K562 (cell line): ENCODE measurements around the gene HEPHL1. TPM values are rescaled to one million over a fixed set of nuclear protein-coding genes. Genes with fewer than 3 reads are reported as not detected.

Source experiments
- ATAC-seq: fragments of 200-7000 bp; cut with Tn5 transposase; 3 replicates; pipeline ENCODE4 v1.9.1; 2020; ENCODE audit warnings: moderate library complexity
- BruUV-seq: library from RNA; stranded (reverse); fragments of 400-500 nt; replicated peaks from 2 replicates; lab custom pipeline; 2021; lab: Mats Ljungman, UMichigan
- CTCF ChIA-PET: fragments of 300-600 bp; formaldehyde crosslinking; extraction: SDS; loops from one replicate; lab custom pipeline; 2021; ENCODE audit warnings: low intra/inter-chr PET ratio; lab: Yijun Ruan, JAX
- POLR2A ChIA-PET: fragments of 300-600, 350-650 bp; sonication (Branson Sonifier 250); formaldehyde crosslinking; extraction: SDS; loops from one replicate; lab custom pipeline; 2021; ENCODE audit warnings: antibody characterized with exemption, inconsistent platforms; lab: Yijun Ruan, JAX
- DNase-seq, 4 experiments: peaks; one replicate each; pipeline versions ENCODE4 v3.0.0 to v3.0.0-alpha.2; 2011 to 2018; ENCODE audit warnings: low spot score in 3 of 4, mixed read lengths in 3 of 4; ENCODE audit errors: extremely low read depth in 1 of 4
- FAIRE-seq: peaks from 2 replicates; lab custom pipeline; 2011; peaks lifted over from hg19 to GRCh38; lab: Jason Lieb, UNC
- H2AFZ ChIP-seq: 2 replicates; pipeline ENCODE4 v1.6.0; 2011; ENCODE audit warnings: low read depth, low read length, control low read depth, inconsistent platforms
- H3K27ac ChIP-seq: fragments of 200-600 bp; 3 replicates; pipeline ENCODE4 v1.8.0; 2011; ENCODE audit warnings: low read depth, mild to moderate bottlenecking, control low read depth, inconsistent platforms, low read length, moderate library complexity, mixed read lengths; ENCODE audit errors: extremely low read depth
- H3K27me3 ChIP-seq, 2 experiments: fragments of 300-600 bp in 1 of 2; 2 replicates in 1 of 2; 3 replicates in 1 of 2; pipeline versions ENCODE4 v1.6.0 to v1.8.0; 2011; ENCODE audit warnings: inconsistent platforms in 2 of 2, low read length in 2 of 2, mild to moderate bottlenecking in 1 of 2, mixed read lengths in 1 of 2, moderate library complexity in 1 of 2; ENCODE audit not compliant: control insufficient read depth in 2 of 2, insufficient read depth in 2 of 2
- H3K36me3 ChIP-seq: fragments of 300-600 bp; 3 replicates; pipeline ENCODE4 v1.8.0; 2011; ENCODE audit warnings: mild to moderate bottlenecking, low read length, inconsistent platforms; ENCODE audit not compliant: control insufficient read depth, insufficient read depth
- H3K4me1 ChIP-seq, 2 experiments: fragments of 200-600 bp in 1 of 2; replicated peaks in 1 of 2; 2 replicates in 1 of 2; 3 replicates in 1 of 2; pipeline versions ENCODE4 v1.5.1 to v1.8.0; 2011; ENCODE audit warnings: inconsistent platforms in 2 of 2, low read length in 2 of 2, mild to moderate bottlenecking in 1 of 2, mixed read lengths in 1 of 2, moderate library complexity in 1 of 2; ENCODE audit not compliant: control insufficient read depth in 2 of 2, insufficient read depth in 2 of 2
- H3K4me2 ChIP-seq: 2 replicates; pipeline ENCODE4 v1.6.1; 2011; ENCODE audit warnings: low read length, control low read depth, inconsistent platforms, mixed read lengths; ENCODE audit not compliant: insufficient read depth
- H3K4me3 ChIP-seq: fragments of 200-600 bp; sonication (generic), shearing (Covaris generic); 2 replicates; pipeline ENCODE4 v1.5.1; 2016; ENCODE audit warnings: control low read depth, inconsistent platforms
- H3K79me2 ChIP-seq: fragments of 200-600 bp; 3 replicates; pipeline ENCODE4 v1.8.0; 2011; ENCODE audit warnings: low read length, inconsistent platforms; ENCODE audit not compliant: control insufficient read depth, insufficient read depth
- H3K9ac ChIP-seq, 2 experiments: 2 replicates each; pipeline versions ENCODE4 v1.6.0 to v1.6.1; 2011; ENCODE audit warnings: low read depth in 2 of 2, low read length in 2 of 2, control low read depth in 1 of 2, inconsistent platforms in 1 of 2, mild to moderate bottlenecking in 1 of 2, mixed read lengths in 1 of 2; ENCODE audit not compliant: insufficient read depth in 1 of 2
- H3K9me1 ChIP-seq: one replicate; pipeline ENCODE4 v1.6.0; 2011; ENCODE audit warnings: inconsistent platforms, mild to moderate bottlenecking, low read length, moderate library complexity; ENCODE audit not compliant: control insufficient read depth, insufficient read depth
- H3K9me3 ChIP-seq: replicated peaks from 2 replicates; pipeline ENCODE4 v1.5.1; 2011; ENCODE audit warnings: low read depth, low read length, inconsistent platforms; ENCODE audit not compliant: control insufficient read depth, insufficient read depth
- H4K20me1 ChIP-seq: replicated peaks from 2 replicates; pipeline ENCODE4 v1.6.1; 2011; ENCODE audit warnings: low read length, inconsistent platforms, mixed read lengths; ENCODE audit not compliant: control insufficient read depth, insufficient read depth
- HMG20A ChIP-seq: fragments of 450-650 bp; formaldehyde crosslinking; conservative IDR thresholded peaks from 2 replicates; pipeline ENCODE4 v1.4.0; 2020; ENCODE audit warnings: mild to moderate bottlenecking, mixed read lengths
- KDM4B ChIP-seq, 2 experiments: fragments of 450-650 bp in 1 of 2; sonication (generic) in 1 of 2; IDR thresholded peaks; 2 replicates each; pipeline ENCODE4 v1.6.1; 2016 to 2017; ENCODE audit warnings: borderline replicate concordance in 2 of 2, antibody characterized with exemption in 1 of 2, low read depth in 1 of 2, mild to moderate bottlenecking in 1 of 2
- KLF6 ChIP-seq: fragments of 250-450 bp; sonication (Bioruptor Pico); IDR thresholded peaks from 2 replicates; pipeline ENCODE4 v1.4.0; 2020; ENCODE audit warnings: mild to moderate bottlenecking, moderate library complexity, borderline replicate concordance
- MAFF ChIP-seq: IDR thresholded peaks from 2 replicates; pipeline ENCODE4 v1.6.1; 2012; ENCODE audit warnings: low read length, improper control_type of control experiment
- NFYB ChIP-seq: IDR thresholded peaks from 2 replicates; pipeline ENCODE4 v1.6.1; 2011; ENCODE audit warnings: mild to moderate bottlenecking, moderate library complexity; ENCODE audit not compliant: insufficient read length; ENCODE audit errors: extremely low read depth
- RBM39 ChIP-seq: fragments of 200-400 bp; formaldehyde crosslinking; optimal IDR thresholded peaks from 2 replicates; pipeline ENCODE3; 2018; ENCODE audit warnings: low read depth, low read length
- ZNF551 ChIP-seq: fragments of 250-450 bp; sonication (Bioruptor Pico); IDR thresholded peaks from 2 replicates; pipeline ENCODE4 v1.5.0; 2021; ENCODE audit warnings: mild to moderate bottlenecking, moderate library complexity
- ZNF780A ChIP-seq: fragments of 250-450 bp; sonication (Bioruptor Pico); IDR thresholded peaks from 2 replicates; pipeline ENCODE4 v1.5.0; 2021; ENCODE audit warnings: mild to moderate bottlenecking
- WGBS: fragments of 100-300 bp; shearing (Covaris generic); methylation state at CpG from one replicate; pipeline ENCODE4 v1.1.6; 2016; ENCODE audit warnings: low coverage, mixed read lengths; ENCODE audit not compliant: insufficient coverage; ENCODE audit errors: missing lambda C conversion rate; 5-methylcytosine and 5-hydroxymethylcytosine counted together
- in situ Hi-C: fragments of 300-500 bp; cut with MboI; formaldehyde crosslinking; loops from 4 replicates; pipeline ENCODE4 v1.15.0; 2018; ENCODE audit warnings: inconsistent platforms, mixed read lengths
- intact Hi-C: fragments of 100-400 bp; cut with micrococcal nuclease; formaldehyde crosslinking; loops from 2 replicates; pipeline ENCODE4 v1.14.2; 2022
- polyA plus RNA-seq, 8 experiments: library from polyadenylated mRNA; depleted of rRNA in 4 of 8; stranded (reverse) in 5 of 8; unstranded in 3 of 8; fragments of >200 nt; fragmentation: Nextera tagmentation in 2 of 8; fragmentation: Illumina TruSeq in 1 of 8; extraction: Ambion mirVana in 2 of 8; extraction: Trizol in 1 of 8; gene quantifications; 2 replicates each; pipeline versions ENCODE4 v1.2.1 to v1.2.3, GENCODE V29; 2011 to 2014; ENCODE audit warnings: inconsistent platforms in 1 of 8, missing spikeins in 1 of 8
- total RNA-seq, 7 experiments: library from RNA; depleted of rRNA in 6 of 7; stranded (reverse); fragments of >200 nt in 6 of 7; fragmentation: Illumina TruSeq in 2 of 7; extraction: Trizol in 2 of 7; gene quantifications; 2 replicates each; pipeline versions ENCODE4 v1.2.1 to v1.2.3, GENCODE V29; 2011 to 2021; ENCODE audit warnings: low replicate concordance in 1 of 7
- TF ChIP-seq, protein P1 (sequence below): sonication (generic); formaldehyde crosslinking; IDR thresholded peaks from 2 replicates; pipeline ENCODE4 v1.9.0; 2022; ENCODE audit warnings: mild to moderate bottlenecking, missing genetic modification reagents
- TF ChIP-seq, protein P2 (sequence below): fragments of 250-450 bp; sonication (Bioruptor Pico); IDR thresholded peaks from 2 replicates; pipeline ENCODE4 v1.4.0; 2020
- TF ChIP-seq, protein P3 (sequence below), 2 experiments: fragments of 250-450 bp in 1 of 2; fragments of 450-650 bp in 1 of 2; sonication (Bioruptor Pico) in 1 of 2; IDR thresholded peaks; 2 replicates each; pipeline versions ENCODE4 v1.6.1 to v1.8.0; 2016 to 2021; ENCODE audit warnings: mild to moderate bottlenecking in 2 of 2, moderate library complexity in 2 of 2, missing compliant biosample characterization in 1 of 2, missing genetic modification characterization in 1 of 2

The HEPHL1 gene
- total and polyA plus RNA-seq, 9 of the 15 experiments (the other 6 are each of a cell fraction or from before 2014, with no cell fraction given) = 0.01 TPM; not detected in 8

DNA sequence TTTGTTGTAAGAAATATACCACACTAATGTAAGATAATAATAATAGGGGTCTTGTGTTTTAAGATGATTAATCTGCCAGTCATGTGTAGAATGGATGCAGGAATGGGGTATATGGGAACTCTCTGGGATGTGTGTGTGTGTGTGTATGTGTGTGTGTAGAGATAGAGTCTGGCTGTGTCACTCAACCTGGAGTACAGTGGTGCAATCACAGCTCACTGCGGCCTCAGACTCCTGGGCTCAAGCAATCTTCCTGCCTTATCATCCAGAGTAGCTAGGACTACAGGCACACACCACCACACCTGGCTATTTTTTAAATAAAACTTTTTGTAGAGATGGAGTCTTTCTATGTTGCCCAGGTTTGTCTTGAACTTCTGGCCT lies 96.0 kb downstream of the HEPHL1 start:
- Histone ChIP-seq H3K79me2 (no peaks in the 10 kb centered on the region), H3K9me3 (no peaks in the 10 kb centered on the region; the same call in 1 of the 2 replicates), H2AFZ (no peak overlapping the region), H3K4me2 (no peak overlapping the region), H3K9me1 (no peaks in the 10 kb centered on the region), H3K9ac (no peak overlapping the region), H3K4me1 (no peaks in the 10 kb centered on the region), H3K27me3 (peaks cover 0 to 4% of the 10 kb centered on the region in 2 experiments; a peak in 2 of 5 replicates), H4K20me1 (no peaks in the 10 kb centered on the region), H3K36me3 (no peaks in the 10 kb centered on the region), H3K27ac (no peak overlapping the region), H3K4me3 (no peak overlapping the region)
- intact Hi-C loops = no loop called here
- no peak for FAIRE-seq
- no peak for TF ChIP-seq NFYB
- no peak for TF ChIP-seq RBM39
- no peak for TF ChIP-seq HMG20A (CRISPR knock-in tag)
- no peak for TF ChIP-seq KLF6
- TF ChIP-seq, protein P1, sequence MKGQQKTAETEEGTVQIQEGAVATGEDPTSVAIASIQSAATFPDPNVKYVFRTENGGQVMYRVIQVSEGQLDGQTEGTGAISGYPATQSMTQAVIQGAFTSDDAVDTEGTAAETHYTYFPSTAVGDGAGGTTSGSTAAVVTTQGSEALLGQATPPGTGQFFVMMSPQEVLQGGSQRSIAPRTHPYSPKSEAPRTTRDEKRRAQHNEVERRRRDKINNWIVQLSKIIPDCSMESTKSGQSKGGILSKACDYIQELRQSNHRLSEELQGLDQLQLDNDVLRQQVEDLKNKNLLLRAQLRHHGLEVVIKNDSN = no peak
- TF ChIP-seq KDM4B (IDR thresholded peaks at IDR 0.05; ENCODE audit: borderline replicate concordance in 2 of 2, low read depth in 1 of 2) = no peak
- TF ChIP-seq ZNF780A (CRISPR knock-in tag) = no peak
- no peak for TF ChIP-seq ZNF551 (CRISPR knock-in tag)
- no peak for TF ChIP-seq MAFF
- TF ChIP-seq, protein P2, sequence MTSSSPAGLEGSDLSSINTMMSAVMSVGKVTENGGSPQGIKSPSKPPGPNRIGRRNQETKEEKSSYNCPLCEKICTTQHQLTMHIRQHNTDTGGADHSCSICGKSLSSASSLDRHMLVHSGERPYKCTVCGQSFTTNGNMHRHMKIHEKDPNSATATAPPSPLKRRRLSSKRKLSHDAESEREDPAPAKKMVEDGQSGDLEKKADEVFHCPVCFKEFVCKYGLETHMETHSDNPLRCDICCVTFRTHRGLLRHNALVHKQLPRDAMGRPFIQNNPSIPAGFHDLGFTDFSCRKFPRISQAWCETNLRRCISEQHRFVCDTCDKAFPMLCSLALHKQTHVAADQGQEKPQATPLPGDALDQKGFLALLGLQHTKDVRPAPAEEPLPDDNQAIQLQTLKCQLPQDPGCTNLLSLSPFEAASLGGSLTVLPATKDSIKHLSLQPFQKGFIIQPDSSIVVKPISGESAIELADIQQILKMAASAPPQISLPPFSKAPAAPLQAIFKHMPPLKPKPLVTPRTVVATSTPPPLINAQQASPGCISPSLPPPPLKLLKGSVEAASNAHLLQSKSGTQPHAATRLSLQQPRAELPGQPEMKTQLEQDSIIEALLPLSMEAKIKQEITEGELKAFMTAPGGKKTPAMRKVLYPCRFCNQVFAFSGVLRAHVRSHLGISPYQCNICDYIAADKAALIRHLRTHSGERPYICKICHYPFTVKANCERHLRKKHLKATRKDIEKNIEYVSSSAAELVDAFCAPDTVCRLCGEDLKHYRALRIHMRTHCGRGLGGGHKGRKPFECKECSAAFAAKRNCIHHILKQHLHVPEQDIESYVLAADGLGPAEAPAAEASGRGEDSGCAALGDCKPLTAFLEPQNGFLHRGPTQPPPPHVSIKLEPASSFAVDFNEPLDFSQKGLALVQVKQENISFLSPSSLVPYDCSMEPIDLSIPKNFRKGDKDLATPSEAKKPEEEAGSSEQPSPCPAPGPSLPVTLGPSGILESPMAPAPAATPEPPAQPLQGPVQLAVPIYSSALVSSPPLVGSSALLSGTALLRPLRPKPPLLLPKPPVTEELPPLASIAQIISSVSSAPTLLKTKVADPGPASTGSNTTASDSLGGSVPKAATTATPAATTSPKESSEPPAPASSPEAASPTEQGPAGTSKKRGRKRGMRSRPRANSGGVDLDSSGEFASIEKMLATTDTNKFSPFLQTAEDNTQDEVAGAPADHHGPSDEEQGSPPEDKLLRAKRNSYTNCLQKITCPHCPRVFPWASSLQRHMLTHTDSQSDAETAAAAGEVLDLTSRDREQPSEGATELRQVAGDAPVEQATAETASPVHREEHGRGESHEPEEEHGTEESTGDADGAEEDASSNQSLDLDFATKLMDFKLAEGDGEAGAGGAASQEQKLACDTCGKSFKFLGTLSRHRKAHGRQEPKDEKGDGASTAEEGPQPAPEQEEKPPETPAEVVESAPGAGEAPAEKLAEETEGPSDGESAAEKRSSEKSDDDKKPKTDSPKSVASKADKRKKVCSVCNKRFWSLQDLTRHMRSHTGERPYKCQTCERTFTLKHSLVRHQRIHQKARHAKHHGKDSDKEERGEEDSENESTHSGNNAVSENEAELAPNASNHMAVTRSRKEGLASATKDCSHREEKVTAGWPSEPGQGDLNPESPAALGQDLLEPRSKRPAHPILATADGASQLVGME = no peak
- TF ChIP-seq, protein P3, sequence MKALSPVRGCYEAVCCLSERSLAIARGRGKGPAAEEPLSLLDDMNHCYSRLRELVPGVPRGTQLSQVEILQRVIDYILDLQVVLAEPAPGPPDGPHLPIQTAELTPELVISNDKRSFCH (CRISPR knock-in tag; IDR thresholded peaks at IDR 0.05) = no peak
- TF ChIP-seq, protein P3 (tag; IDR thresholded peaks at IDR 0.05) = no peak
- in situ Hi-C loops = no loop called here
- POLR2A ChIA-PET = interaction anchor here (0.8 to 1.5 kb wide), 3 partner anchors 8 to 14 kb away, joined by 3 read pairs; no protein-coding TSS in a partner anchor
- DNase-seq = no peak
- WGBS = 0% methylated on average over 1 of the region's 1 CpG
- no peak for ATAC-seq
- BruUV-seq = no TSS peak
- CTCF ChIA-PET = no interaction called here
